GM21528 (cell line): ENCODE measurements around the gene RYR3.

ENCODE experiments used
- ATAC-seq: cut with Tn5 transposase; IDR thresholded peaks from one replicate; pipeline ENCODE4 v1.9.1; 2021; ENCODE audit warnings: mild to moderate bottlenecking, moderate library complexity; ENCODE audit not compliant: unreplicated experiment, low FRiP score

RYR3 gene

GRCh38 chr15:33492434-33493052 is 181.8 kb downstream of the RYR3 start:
- no peak for ATAC-seq

- no peak for ATAC-seq
Measured at GRCh38 chr15:33494306-33494705, 183.5 kb downstream of the RYR3 start.

GRCh38 chr15:33500432-33501195 is 189.8 kb downstream of the RYR3 start:
- ATAC-seq: no peak

GRCh38 chr15:33503681-33504080 is 192.9 kb downstream of the RYR3 start:
- ATAC-seq: no peak

- ATAC-seq: no peak
Measured at GRCh38 chr15:33506781-33507296, 196.1 kb downstream of the RYR3 start.

- ATAC-seq: no peak
Measured at GRCh38 chr15:33508703-33509102, 197.9 kb downstream of the RYR3 start.

GRCh38 chr15:33515121-33515520 is 204.4 kb downstream of the RYR3 start:
- no peak for ATAC-seq

- no peak for ATAC-seq
Measured at GRCh38 chr15:33516563-33516962, 205.8 kb downstream of the RYR3 start.

DNA sequence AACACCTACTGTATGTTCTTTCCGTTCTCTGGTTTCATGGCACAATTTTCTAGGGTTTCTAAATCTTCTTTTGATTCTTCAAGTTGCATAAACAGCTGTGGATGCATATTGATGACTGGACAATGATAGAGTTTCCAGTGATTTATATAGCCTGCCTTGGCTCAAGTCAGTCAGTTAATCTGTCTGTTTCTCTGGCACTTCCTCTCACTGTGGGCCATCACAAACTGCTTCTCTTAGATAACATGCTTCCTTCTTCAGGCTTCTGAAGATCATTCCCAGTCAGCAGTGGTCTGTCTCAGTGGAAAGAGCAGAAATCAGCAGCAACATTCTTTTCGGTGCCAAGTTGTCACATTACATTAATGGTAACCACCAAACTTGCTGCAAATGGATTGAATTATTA is 207.2 kb downstream of the RYR3 start:
- ATAC-seq: no peak

- no peak for ATAC-seq
Measured at GRCh38 chr15:33518421-33518820, 207.7 kb downstream of the RYR3 start.

DNA sequence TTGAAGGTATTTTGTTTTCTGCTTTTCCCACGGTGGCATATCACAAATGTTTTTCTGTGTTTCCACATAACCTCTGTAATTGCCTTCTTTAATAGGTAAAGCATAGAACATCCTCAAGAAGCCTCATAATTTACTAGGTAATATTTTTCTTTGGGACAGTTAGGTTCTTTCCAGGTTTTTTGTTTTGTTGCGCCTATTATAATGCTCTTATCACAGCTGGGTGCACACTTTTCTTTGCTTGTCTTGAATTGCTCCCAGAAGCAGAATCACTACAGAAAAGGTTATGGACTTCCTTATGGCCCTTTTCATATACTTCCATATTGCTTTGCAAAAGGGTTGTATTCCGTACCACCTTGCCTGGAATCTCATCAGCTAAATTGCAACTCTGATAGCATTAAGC is 213.5 kb downstream of the RYR3 start:
- ATAC-seq: no peak

- ATAC-seq: no peak
Measured at GRCh38 chr15:33526532-33526931, 215.8 kb downstream of the RYR3 start.

DNA sequence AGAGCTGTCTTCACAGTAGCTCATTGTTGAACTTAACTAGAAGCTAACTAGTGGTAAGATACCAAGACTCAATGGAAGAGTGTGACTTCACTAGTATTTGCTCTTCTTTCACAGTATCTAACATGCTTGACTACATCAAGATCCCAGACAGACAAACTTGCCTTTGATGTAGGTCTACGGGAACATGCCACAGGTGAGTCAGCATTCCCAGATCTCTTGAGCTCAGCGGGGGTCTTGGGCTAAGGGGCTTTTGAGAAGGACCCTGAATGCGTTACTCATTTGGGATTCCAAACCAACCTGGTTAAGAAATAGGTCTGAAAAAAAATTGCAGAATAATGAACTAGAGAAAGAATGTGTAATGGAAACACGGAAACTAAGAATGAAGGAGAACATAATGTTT is 222.4 kb downstream of the RYR3 start:
- ATAC-seq: no peak

GRCh38 chr15:33534642-33535041 is 223.9 kb downstream of the RYR3 start:
- no peak for ATAC-seq

GRCh38 chr15:33535135-33535534 is 224.4 kb downstream of the RYR3 start:
- ATAC-seq: no peak

DNA sequence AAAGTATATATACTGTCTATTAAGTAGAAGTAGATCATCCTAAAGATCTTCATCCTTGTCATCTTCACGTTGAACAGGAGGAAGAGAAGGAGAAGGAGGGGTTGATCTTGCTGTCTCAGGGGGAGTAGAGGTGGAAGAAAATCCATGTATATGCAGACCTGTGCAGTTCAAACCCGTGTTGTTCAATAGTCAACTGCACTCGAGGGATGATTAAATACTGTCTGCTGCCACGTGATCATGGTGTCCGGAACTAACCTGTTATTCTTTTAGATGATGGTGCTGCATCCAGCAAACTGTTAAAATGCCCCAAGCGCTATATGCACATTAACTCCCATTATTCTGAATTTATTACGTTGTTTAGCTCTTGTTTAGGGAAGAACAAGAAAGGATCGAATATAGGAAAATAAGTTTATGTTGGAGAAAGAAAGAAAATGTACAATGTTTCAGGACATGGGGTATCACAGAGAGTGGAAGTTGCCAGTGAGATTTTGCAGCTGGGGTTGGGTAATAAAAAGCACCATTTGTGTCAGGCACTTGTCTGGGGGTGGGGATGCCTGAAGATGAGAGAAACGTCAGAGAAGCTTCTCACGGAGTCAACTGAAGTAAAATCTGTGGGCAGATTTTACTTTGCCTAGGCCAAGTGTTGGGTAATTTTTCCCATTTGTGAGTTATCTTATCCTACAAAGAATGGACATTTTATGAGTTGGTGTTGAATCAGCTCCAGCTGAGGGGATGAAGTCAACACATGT is 229.2 kb downstream of the RYR3 start:
- ATAC-seq: no peak

DNA sequence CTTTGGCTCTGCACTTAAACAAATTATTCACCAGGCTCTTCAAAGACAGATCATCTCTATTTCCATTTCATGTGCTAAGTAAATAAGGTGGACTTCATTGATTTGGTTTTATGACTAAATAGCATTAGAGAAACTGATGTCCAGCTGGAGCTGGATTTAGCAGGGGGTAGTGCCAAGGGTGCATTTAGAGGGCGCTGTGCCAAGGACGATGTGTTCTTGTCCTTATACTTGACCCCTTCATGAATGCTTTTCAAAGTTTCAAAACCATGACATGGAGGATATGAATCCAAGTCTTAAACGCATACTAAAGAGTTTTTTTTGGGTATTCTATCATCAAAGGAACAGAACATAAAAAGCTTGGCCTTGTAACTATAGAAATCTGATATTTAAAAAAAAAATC is 233.2 kb downstream of the RYR3 start:
- ATAC-seq: no peak

DNA sequence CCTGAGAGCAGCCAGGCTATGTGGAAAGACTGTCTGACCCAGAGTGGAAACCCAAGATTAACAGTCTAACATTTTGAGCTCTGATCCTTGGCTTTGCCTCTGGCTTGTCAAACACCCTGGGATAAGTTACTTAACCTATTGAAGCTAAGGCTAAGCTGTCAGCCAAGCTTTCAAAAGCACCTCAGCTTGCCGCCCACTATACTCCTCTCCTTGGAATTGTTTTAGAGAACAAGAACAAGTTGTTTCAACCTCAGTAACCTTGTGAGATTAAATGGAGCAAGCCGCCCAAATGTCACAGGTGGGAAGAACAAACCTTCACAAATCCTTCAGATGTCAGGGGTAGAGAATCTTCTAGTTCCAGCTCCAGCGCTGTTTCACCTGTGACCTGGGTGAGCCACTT is 235.1 kb downstream of the RYR3 start:
- ATAC-seq: no peak

GRCh38 chr15:33547876-33548275 is 237.1 kb downstream of the RYR3 start:
- no peak for ATAC-seq

- no peak for ATAC-seq
Measured at GRCh38 chr15:33551860-33552259, 241.1 kb downstream of the RYR3 start.

GRCh38 chr15:33553157-33553556 is 242.4 kb downstream of the RYR3 start:
- no peak for ATAC-seq
